ENCODE data around the gene GDI2.
"Not testable (repeated sequence)": the region's sequence is repeated elsewhere in the genome, so short reads cannot be mapped to it uniquely, and the experiment has no call there.

Gene GDI2

DNA sequence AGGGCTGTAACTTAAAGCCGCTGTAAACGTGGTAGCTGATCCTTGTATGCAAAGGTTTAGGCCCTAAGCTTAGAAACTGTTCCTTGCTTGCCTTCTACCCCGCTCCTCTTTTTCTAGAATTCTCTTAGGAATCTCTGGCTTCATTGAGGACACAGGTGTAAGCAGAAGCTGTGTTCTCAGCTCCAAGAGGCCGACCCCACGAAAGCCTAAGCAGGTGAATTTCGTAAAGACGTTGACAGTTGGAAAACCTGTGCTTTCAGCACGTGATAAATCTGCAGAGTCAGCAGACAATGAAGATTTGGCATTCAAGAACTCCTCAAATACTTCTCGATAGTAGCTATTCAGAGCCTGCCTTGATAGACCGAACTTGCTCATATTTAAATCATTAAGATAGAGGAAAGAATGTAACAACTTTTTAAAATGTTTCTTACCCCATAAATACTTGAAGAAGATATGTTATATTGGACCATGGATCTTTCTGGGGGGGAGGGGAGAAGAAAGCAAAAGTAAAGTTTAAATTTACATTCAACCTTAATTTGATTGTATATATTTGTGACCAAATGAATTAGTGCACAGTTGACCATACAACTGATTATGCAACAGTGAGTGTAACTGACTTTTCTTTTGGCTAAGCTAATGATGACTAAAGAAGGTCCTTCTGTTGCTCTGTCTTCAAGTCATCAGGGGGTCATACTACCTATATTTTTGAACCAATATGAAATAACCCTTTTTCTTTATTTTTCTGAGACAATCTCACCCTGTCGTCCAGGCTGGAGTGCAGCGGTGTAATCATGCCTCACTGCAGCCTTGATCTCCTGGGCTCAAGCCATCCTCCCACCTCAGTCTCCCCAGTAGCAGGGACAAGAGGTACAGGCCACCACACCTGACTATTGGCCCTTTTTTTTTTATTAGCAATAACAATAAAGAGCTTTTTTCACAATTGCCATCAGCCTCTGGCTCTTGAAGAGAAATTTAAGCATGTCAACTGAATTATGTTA is 1.2 kb upstream of the GDI2 start:
- DNase-seq (ENCODE audit: low spot score in 2 of 2) = peak in 1 of 2 experiments; percentile 21
- Histone ChIP-seq H3K9me3 (no peaks in the 10 kb centered on the region), H3K4me3 (peak overlapping the region; percentile 91), H3K36me3 (replicated peaks) (peaks cover 3% of the 10 kb centered on the region), H3K27me3 (ENCODE audit: low read depth) (no peaks in the 10 kb centered on the region), H3K4me1 (peaks cover 25% of the 10 kb centered on the region)
- in situ Hi-C loops (cut with MboI; ENCODE audit: low sequenced_read_pairs) = no loop called here

DNA sequence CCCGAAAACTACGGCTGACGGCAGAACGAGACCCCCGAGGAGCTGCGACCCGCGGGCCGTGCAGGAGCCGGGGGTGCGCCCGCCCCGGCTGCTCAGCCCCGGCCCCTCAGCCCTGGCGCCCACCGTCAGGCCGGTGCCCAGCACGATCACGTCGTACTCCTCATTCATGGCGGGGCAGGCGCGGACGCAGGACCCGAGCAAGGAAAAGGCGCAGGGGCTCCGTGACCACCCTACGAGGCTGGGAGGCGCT is 218 bp downstream of the GDI2 start:
- Histone ChIP-seq H3K4me1 (peaks cover 27% of the 10 kb centered on the region), H3K27me3 (ENCODE audit: low read depth) (no peaks in the 10 kb centered on the region), H3K36me3 (replicated peaks) (peaks cover 3% of the 10 kb centered on the region), H3K9me3 (no peaks in the 10 kb centered on the region), H3K4me3 (peak overlapping the region; percentile 91)
- no peak for DNase-seq (ENCODE audit: low spot score in 2 of 2)
- in situ Hi-C loops (cut with MboI; ENCODE audit: low sequenced_read_pairs) = no loop called here

DNA sequence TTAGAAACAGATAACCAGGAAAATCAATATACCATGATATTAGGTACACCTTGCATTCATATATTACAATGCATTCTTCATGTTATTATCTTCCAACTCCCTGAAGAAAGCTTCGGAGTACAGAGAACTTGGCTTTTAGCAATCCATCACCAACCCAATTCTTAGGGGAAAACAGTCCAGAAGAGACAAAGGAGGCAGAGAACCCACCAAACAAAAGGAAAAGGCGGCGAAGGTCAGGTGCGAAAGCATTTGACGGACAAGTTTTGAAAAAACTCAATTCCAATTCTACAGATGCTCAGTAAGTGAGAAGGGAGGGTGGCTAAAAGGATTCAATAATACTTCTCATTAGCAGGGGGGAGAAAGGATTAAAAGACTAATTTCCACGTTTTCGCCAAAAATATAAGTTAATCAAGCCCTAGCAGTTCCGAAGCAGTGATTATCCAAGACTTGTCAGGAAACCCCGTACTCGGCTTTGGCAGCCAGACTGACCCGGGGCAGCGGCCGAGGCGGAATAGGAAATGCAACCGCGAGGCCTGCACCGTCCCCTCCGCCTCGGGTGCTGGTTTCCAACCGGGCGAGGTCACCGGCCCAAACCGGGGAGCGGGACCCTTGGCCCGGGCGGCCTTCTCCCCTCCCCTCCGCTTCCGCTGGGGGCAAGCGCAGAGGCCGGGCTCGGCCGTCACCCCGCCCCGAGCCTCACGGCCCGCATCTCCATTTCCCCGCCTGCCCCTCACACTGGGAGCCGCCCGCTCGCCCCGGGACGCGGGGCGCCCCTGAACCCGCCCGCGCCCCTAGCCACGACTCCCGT is 747 bp downstream of the GDI2 start:
- Histone ChIP-seq H3K27me3 (ENCODE audit: low read depth) (no peaks in the 10 kb centered on the region), H3K36me3 (replicated peaks) (peaks cover 3% of the 10 kb centered on the region), H3K4me1 (peaks cover 27% of the 10 kb centered on the region), H3K4me3 (peak overlapping the region; percentile 91), H3K9me3 (no peaks in the 10 kb centered on the region)
- in situ Hi-C loops (cut with MboI; ENCODE audit: low sequenced_read_pairs) = no loop called here
- DNase-seq (ENCODE audit: low spot score in 2 of 2) = peak; percentile 63 to 79

DNA sequence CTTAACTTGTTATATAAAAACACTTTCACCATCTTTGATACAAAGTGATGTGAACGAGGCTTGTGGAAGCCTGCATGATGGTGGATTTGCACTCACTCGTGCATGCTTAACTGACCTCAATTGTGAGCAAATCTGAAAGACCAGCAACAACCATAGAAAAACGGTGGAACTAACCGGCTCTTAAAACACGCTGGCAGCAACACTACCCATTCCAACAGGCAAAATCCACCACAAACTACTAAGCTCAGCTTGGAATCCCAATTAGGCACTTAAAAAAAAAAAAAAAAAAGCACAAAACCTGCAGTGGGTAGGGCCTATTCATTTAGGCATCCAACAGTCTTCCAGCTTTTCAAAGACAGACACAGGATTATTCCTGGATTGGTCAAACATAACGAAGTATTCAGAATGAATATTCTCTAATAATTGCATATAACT is 1.8 kb downstream of the GDI2 start:
- no peaks in the 10 kb centered on the region for H3K9me3 ChIP-seq
- DNase-seq (ENCODE audit: low spot score in 2 of 2) = peak; percentile 29 to 54
- H3K36me3 ChIP-seq (replicated peaks) = peaks cover 5% of the 10 kb centered on the region
- peaks cover 27% of the 10 kb centered on the region for H3K4me1 ChIP-seq
- H3K27me3 ChIP-seq (ENCODE audit: low read depth) = no peaks in the 10 kb centered on the region
- H3K4me3 ChIP-seq = peak overlapping the region; percentile 91
- in situ Hi-C loops (cut with MboI; ENCODE audit: low sequenced_read_pairs) = no loop called here

DNA sequence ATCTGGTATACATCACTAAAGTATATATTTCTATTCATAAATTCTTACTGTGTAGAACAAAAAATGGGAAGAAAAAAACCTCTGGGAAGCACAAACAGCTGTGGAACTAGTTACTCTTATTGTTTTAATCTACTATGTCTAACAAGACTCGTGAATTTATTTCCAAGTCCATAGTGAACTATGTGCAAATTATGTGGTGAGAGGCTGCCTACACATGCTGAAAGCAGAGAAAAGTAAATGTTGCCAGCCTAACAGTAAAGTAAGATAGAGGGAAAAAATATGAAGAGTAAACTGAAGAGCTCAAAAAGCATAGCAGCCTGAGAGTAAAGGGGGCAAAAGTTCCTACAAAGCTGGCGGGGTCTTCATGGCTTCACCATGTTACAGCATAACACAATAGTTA is 3.0 kb downstream of the GDI2 start:
- no peak overlapping the region for H3K4me3 ChIP-seq
- no peaks in the 10 kb centered on the region for H3K9me3 ChIP-seq
- DNase-seq (ENCODE audit: low spot score in 2 of 2) = no peak
- no peaks in the 10 kb centered on the region for H3K27me3 ChIP-seq (ENCODE audit: low read depth)
- in situ Hi-C loops (cut with MboI; ENCODE audit: low sequenced_read_pairs) = no loop called here
- peaks cover 27% of the 10 kb centered on the region for H3K4me1 ChIP-seq
- peaks cover 12% of the 10 kb centered on the region for H3K36me3 ChIP-seq (replicated peaks)

DNA sequence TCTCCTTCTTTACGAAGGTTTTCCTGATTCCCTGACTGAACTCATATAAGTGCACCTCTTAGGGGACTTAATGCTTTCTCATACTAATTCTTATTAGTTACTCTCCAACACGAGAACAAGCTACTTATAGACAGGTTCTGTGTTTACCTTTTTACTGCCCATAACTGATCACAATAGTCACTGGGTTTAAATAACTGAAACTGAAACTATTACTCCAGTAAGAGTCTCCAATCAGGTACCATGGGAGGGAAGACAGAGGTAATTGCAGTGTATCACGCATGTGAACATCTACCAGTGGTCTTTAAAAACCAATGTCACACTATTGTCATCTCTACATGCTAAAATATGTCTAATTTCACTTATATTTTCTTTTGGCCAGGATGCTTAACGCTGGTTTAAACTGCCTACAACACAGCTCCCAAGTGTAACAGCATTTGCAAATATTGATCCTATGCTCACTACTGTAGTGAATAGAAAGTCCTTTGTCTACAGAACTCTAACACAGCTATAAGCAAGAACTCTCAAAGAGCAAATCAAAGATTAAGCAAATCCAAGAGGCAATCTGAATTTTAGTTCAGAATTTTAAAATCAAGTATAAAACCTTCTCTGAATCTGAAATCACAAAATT is 3.6 kb downstream of the GDI2 start:
- Histone ChIP-seq H3K27me3 (ENCODE audit: low read depth) (no peaks in the 10 kb centered on the region), H3K4me1 (peaks cover 27% of the 10 kb centered on the region), H3K4me3 (no peak overlapping the region), H3K36me3 (replicated peaks) (peaks cover 12% of the 10 kb centered on the region), H3K9me3 (no peaks in the 10 kb centered on the region)
- no peak for DNase-seq (ENCODE audit: low spot score in 2 of 2)
- in situ Hi-C loops (cut with MboI; ENCODE audit: low sequenced_read_pairs) = no loop called here

DNA sequence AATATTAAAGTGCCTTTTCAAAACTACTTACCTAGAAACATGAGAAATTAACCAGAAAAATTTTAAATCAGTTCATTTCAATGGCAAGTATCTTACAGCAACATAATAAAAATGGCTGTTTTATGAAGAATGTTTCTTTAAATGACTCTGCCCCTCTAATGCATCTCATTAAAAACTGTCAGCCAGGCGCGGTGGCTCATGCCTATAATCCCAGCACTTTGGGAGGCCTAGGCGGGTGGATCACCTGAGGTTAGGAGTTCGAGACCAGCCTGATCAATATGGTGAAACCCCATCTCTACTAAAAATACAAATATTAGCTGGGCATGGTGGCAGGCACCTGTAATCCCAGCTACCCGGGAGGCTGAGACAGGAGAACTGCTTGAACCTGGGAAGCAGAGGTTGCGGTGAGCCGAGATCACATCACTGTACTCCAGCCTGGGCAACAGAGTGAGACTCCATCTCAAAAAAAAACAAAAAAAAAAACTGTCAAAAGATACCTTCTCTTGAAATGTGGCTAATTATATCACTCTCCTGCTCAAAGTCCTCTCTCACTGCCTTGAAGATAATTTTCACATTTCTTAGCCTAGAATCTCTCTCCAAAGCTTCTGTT is 4.3 kb downstream of the GDI2 start:
- H3K9me3 ChIP-seq; H3K27me3 ChIP-seq (ENCODE audit: low read depth); in situ Hi-C loops (cut with MboI; ENCODE audit: low sequenced_read_pairs); H3K4me3 ChIP-seq; DNase-seq (ENCODE audit: low spot score in 2 of 2): not testable (repeated sequence)
- peaks cover 12% of the 10 kb centered on the region for H3K36me3 ChIP-seq (replicated peaks)
- H3K4me1 ChIP-seq = peaks cover 19% of the 10 kb centered on the region

DNA sequence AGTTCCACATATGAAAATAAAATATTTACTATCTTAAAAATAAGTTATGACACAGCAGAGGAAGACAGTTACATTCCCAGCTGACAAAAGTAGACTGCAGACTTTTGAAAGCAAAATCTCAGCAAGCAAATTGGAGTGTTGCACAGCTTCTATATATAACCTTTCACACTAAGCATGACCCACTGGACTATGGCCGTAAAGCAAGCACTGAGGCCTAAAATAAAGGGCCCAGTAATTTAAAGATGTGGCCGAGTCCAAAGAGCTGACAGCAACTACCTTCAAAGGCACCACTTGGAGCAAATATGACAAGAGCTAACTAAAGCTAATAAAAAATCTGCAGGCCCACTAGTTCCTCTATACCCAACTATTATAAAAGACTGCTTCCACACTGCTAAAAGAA is 6.5 kb downstream of the GDI2 start:
- Histone ChIP-seq H3K27me3 (ENCODE audit: low read depth) (no peaks in the 10 kb centered on the region), H3K9me3 (no peaks in the 10 kb centered on the region), H3K36me3 (replicated peaks) (peaks cover 14% of the 10 kb centered on the region), H3K4me1 (peaks cover 19% of the 10 kb centered on the region), H3K4me3 (no peak overlapping the region)
- in situ Hi-C loops (cut with MboI; ENCODE audit: low sequenced_read_pairs) = no loop called here
- DNase-seq (ENCODE audit: low spot score in 2 of 2) = no peak

DNA sequence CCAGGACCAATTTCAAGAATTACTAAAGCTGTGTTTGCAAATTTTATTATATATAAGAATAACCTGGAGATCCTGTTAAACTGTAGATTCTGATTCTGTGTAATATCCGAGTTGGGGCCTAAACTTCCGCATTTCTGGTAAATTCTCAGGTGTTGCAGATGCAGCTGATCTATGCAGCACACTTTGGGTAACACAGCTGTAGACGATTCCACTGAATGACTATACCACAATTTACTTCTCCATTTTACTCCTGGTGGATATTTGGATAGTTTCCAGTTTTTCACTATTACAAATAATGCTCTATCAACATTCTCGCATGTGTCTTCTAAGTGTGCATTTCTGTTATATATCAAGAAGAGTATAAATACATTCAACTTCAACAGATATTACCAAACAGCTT is 7.5 kb downstream of the GDI2 start:
- H3K4me1 ChIP-seq = peaks cover 15% of the 10 kb centered on the region
- no peak for DNase-seq (ENCODE audit: low spot score in 2 of 2)

DNA sequence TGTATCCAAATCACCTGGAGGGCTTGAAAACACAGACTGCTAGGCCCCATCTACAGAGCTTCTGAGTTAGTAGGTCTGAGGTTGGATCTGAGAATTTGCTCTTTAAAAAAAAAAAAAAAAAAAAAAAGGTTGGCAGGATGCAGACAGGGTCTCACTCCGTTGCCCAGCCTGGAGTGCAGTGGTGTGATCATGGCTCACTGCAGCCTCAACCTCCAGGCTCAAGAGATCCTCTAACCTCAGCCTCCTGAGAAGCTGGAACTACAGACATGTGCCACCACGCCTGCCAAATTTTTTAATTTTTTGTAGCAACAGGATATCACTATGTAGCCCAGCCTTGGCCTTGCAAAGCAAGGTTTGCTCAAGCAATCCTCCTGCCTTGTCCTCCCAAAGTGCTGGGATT is 8.0 kb downstream of the GDI2 start:
- Histone ChIP-seq H3K4me3 (no peak overlapping the region), H3K36me3 (replicated peaks) (peaks cover 23% of the 10 kb centered on the region), H3K27me3 (ENCODE audit: low read depth) (no peaks in the 10 kb centered on the region), H3K4me1 (peaks cover 10% of the 10 kb centered on the region), H3K9me3 (no peaks in the 10 kb centered on the region)
- in situ Hi-C loops (cut with MboI; ENCODE audit: low sequenced_read_pairs) = no loop called here
- no peak for DNase-seq (ENCODE audit: low spot score in 2 of 2)

More for the DNA sequence above, 7.5 kb downstream of the GDI2 start:
- Histone ChIP-seq H3K27me3 (ENCODE audit: low read depth) (no peaks in the 10 kb centered on the region), H3K4me3 (no peak overlapping the region), H3K9me3 (no peaks in the 10 kb centered on the region), H3K36me3 (replicated peaks) (peaks cover 18% of the 10 kb centered on the region)
- in situ Hi-C loops (cut with MboI; ENCODE audit: low sequenced_read_pairs) = no loop called here

DNA sequence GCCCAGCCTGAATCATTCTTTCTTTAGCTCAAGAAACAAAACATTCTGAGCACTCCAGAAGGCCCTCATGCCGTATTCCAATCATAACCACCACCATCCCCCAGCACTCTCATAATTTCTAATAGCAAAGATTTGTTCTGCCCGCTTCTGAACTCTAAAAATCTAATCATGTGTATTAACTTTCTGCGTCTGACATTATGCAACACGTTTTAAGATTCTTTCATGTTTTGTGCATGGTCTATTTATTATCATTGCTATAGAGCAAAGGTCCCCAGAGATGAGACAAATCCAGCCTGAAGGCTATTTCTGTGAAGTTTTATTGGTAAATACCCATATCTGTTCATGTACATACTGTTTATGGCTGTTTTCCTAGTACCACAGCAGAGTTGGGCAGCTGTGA is 8.8 kb downstream of the GDI2 start:
- in situ Hi-C loops (cut with MboI; ENCODE audit: low sequenced_read_pairs) = no loop called here
- no peak for DNase-seq (ENCODE audit: low spot score in 2 of 2)
- no peaks in the 10 kb centered on the region for H3K27me3 ChIP-seq (ENCODE audit: low read depth)
- H3K4me3 ChIP-seq = no peak overlapping the region
- peaks cover 2% of the 10 kb centered on the region; the same call in 1 of the 2 replicates for H3K4me1 ChIP-seq
- peaks cover 31% of the 10 kb centered on the region for H3K36me3 ChIP-seq (replicated peaks)
- no peaks in the 10 kb centered on the region for H3K9me3 ChIP-seq

DNA sequence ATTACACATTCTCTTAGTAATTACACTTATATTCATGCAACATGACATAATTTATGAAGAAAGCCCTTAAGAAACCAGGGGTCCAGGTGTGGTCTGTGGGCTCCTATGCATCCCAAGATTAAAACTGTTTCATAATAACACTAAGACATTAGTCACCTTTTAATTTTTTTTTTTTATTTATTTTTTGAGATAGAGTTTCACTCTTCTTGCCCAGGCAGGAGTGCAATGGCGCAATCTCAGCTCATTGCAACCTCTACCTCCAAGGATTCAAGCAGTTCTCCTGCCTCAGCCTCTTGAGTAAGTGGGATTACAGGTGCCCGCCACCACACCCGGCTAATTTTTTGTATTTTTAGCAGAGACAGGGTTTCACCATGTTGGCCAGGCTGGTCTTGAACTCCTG is 12.5 kb downstream of the GDI2 start:
- H3K27me3 ChIP-seq (ENCODE audit: low read depth) = no peaks in the 10 kb centered on the region
- H3K4me1 ChIP-seq = no peaks in the 10 kb centered on the region
- H3K4me3 ChIP-seq = no peak overlapping the region
- H3K36me3 ChIP-seq (replicated peaks) = peaks cover 55% of the 10 kb centered on the region
- in situ Hi-C loops (cut with MboI; ENCODE audit: low sequenced_read_pairs) = no loop called here
- H3K9me3 ChIP-seq = no peaks in the 10 kb centered on the region
- no peak for DNase-seq (ENCODE audit: low spot score in 2 of 2)

DNA sequence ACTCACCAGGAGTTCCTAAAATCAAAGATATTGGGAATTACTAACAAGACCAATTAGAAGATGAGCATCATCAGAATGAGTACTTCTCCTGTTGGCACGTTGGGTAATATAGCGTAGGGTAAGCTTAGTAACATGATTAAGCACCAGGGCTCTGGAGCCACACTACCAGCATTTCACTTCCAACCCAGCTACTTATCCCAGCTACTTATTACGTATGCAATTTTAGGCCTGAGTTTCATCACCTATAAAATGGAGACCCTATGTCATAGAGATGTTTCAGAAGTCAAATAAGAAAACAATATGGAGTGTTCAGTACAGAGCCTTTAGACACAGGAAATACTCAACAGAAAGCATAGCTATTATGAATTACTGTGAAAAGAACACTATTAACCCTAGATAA is 19.0 kb downstream of the GDI2 start:
- DNase-seq (ENCODE audit: low spot score in 2 of 2) = no peak
- H3K9me3 ChIP-seq = no peaks in the 10 kb centered on the region
- in situ Hi-C loops (cut with MboI; ENCODE audit: low sequenced_read_pairs) = no loop called here
- no peaks in the 10 kb centered on the region for H3K4me1 ChIP-seq
- H3K27me3 ChIP-seq (ENCODE audit: low read depth) = no peaks in the 10 kb centered on the region
- H3K36me3 ChIP-seq (replicated peaks) = peaks cover 82% of the 10 kb centered on the region
- no peak overlapping the region for H3K4me3 ChIP-seq
